Stimulated activated naive B cell treated with anti-CD40 and anti-IgM and Interleukin-4, amounts not matched to agents 10 μg/mL and 1 μg/mL and 100 μg/mL, for 72 hours (primary cell): ENCODE data around the gene SMLR1.

Source experiments
- ATAC-seq, 2 donors: fragments of 150-1000 bp; cut with Tn5 transposase; replicated peaks; 2 replicates each; pipeline ENCODE4 v1.10.0; 2021; ENCODE audit warnings: moderate library complexity in 1 of 2
- DNase-seq: peaks from one replicate; pipeline ENCODE4 v3.0.0; 2021
- H3K27ac Mint-ChIP-seq: one replicate; pipeline ENCODE4 v1.8.0; 2022; ENCODE audit warnings: mild to moderate bottlenecking, mixed read lengths
- H3K27me3 Mint-ChIP-seq, 2 donors: one replicate each; pipeline ENCODE4 v1.8.0; 2022; ENCODE audit warnings: mixed read lengths in 2 of 2
- H3K36me3 Mint-ChIP-seq, 2 donors: one replicate each; pipeline ENCODE4 v1.8.0; 2022; ENCODE audit warnings: mixed read lengths in 2 of 2, mild to moderate bottlenecking in 1 of 2
- H3K4me1 Mint-ChIP-seq, 2 donors: one replicate each; pipeline ENCODE4 v1.8.0; 2022; ENCODE audit warnings: mixed read lengths in 2 of 2, mild to moderate bottlenecking in 1 of 2
- H3K4me3 Mint-ChIP-seq, 2 donors: one replicate each; pipeline ENCODE4 v1.8.0; 2022; ENCODE audit warnings: mild to moderate bottlenecking in 2 of 2, mixed read lengths in 2 of 2, moderate library complexity in 1 of 2
- H3K9me3 Mint-ChIP-seq, 2 donors: one replicate each; pipeline ENCODE4 v1.8.0; 2022; ENCODE audit warnings: mixed read lengths in 2 of 2, mild to moderate bottlenecking in 1 of 2

The SMLR1 gene

DNA sequence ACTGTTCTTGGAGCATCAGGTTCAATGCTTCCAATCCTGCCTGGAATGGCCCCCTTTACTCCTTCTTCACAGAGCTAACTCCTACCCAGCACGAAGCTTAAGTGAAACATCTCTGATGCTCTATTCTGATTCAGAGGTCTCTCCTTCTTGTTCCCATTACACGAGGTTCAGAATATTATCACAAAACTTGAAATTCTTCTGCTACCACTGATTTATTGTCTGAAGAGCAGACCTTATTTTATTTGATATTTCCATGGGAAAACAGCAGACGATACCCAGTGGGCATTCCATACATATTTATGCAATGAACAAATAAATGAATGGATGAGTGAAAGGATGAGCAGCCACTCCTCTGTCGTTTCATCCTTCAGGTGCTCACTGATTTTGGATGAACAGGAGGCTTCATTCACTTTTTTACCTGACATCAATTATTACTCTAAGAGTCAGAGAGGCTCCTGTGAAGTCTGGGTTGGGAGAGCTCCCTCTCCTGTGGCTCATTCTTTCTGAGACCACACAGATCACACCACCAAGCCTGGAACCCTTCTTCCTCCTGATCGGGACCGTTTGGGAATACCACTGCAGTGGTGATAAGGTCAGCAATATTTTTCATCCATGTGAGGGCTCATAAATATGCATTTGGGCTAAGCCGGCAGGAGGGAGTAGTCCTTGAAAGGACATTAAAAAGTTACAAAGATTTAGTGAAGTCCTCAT is 25.8 kb downstream of the SMLR1 start:
- Mint-ChIP-seq H3K4me3 (no peak overlapping the region), H3K9me3 (peaks cover 0 to 1% of the 10 kb centered on the region in 2 donors), H3K4me1 (peaks cover 10 to 19% of the 10 kb centered on the region in 2 donors), H3K27ac (no peak overlapping the region), H3K27me3 (no peaks in the 10 kb centered on the region), H3K36me3 (peaks cover 30 to 40% of the 10 kb centered on the region in 2 donors)
- ATAC-seq (no peak), DNase-seq (no peak)

DNA sequence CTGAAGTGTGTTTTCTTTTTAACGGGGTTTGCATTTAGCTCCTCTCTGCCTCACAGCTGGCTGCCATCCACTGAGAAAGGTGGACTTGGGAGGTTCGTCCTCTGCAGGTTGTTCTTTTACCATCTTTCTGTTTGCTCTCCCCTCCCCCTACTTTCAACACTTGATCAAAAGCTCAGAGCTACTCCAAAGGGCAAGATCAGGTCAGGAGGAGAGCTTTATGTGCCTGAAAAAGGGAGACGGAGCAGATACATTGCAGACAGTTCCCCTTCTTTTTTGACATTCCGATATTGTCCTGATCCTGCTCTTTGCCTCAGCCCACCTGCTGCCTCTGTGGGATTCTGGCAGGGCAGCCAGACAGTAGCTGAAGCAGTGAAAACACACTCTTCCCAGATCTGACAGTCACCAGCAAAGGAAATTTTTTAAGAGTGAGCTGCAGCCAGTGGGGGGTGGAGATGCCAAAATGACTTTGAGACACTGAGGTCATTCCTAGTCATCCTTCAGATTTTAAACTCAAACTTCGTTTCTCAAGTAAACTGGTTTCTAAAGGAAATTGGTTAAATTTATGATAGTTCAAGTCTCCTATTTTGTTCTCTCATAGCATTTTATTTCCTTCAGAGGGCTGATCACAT is 26.5 kb downstream of the SMLR1 start:
- Mint-ChIP-seq H3K36me3 (peaks cover 32 to 43% of the 10 kb centered on the region in 2 donors), H3K27ac (no peak overlapping the region), H3K4me3 (no peak overlapping the region), H3K4me1 (peaks cover 7 to 17% of the 10 kb centered on the region in 2 donors), H3K27me3 (no peaks in the 10 kb centered on the region), H3K9me3 (peaks cover 0 to 1% of the 10 kb centered on the region in 2 donors)
- DNase-seq, result no peak
- ATAC-seq, result no peak

DNA sequence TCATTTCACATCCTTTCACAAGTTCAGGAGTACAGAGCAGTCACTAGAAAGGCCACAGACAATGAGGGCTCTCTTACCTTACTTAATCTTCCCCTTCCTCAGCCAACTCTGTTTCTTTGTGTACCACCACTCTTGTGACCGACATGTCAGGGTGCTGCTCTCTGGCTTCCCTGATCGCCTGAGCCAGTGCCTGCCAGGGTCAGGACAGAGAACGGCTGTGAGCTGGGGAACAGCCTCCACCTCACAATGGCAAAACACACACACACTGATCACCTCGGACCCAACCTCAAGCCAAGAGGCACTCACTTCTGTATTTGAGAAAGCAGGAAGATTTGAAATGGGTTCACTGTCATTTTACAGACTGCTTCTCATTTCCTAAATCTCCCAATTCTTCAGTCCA is 30.8 kb downstream of the SMLR1 start:
- H3K27me3 Mint-ChIP-seq, result no peaks in the 10 kb centered on the region
- ATAC-seq (no peak), DNase-seq (no peak)
- peaks cover 37 to 42% of the 10 kb centered on the region in 2 donors for H3K36me3 Mint-ChIP-seq
- peak overlapping the region; percentile 85 for H3K27ac Mint-ChIP-seq
- H3K9me3 Mint-ChIP-seq, result peaks cover 0 to 1% of the 10 kb centered on the region in 2 donors
- H3K4me1 Mint-ChIP-seq, result no peaks in the 10 kb centered on the region
- H3K4me3 Mint-ChIP-seq, result no peak overlapping the region

DNA sequence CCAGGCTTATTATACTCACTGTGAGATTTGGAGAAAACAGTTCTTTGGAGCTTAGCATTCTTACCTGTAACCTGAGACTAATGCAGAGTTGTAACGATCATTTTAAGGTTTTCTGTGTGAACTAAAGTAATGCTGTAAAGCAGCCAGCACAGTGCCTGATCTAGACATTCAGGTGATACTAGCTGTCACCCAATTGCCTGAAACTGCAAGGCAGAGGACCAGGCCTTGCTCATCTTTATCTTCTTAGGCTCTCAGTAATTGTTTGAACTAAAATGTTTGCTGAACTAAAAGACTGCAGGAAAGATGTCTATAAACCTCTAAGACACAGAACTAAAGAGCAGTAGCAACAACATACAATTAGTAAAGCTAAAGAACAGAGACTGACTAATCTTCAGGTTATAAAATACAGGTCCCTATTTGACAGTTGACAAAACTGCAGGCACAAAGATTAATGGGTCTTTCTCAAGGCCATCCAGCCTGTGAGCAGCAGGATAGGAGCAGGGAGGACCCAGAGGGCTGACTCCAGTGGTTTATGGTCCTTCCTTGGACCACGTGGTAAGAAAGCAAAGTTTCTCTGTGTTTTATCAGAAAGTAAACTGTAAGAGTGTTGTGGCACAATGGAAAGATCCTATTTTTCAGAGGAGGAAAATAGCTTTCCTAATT is 31.4 kb downstream of the SMLR1 start:
- Mint-ChIP-seq H3K27ac (no peak overlapping the region), H3K9me3 (peaks cover 0 to 1% of the 10 kb centered on the region in 2 donors), H3K27me3 (no peaks in the 10 kb centered on the region), H3K36me3 (peaks cover 31 to 41% of the 10 kb centered on the region in 2 donors), H3K4me1 (no peaks in the 10 kb centered on the region), H3K4me3 (no peak overlapping the region)
- DNase-seq (no peak), ATAC-seq (no peak)

DNA sequence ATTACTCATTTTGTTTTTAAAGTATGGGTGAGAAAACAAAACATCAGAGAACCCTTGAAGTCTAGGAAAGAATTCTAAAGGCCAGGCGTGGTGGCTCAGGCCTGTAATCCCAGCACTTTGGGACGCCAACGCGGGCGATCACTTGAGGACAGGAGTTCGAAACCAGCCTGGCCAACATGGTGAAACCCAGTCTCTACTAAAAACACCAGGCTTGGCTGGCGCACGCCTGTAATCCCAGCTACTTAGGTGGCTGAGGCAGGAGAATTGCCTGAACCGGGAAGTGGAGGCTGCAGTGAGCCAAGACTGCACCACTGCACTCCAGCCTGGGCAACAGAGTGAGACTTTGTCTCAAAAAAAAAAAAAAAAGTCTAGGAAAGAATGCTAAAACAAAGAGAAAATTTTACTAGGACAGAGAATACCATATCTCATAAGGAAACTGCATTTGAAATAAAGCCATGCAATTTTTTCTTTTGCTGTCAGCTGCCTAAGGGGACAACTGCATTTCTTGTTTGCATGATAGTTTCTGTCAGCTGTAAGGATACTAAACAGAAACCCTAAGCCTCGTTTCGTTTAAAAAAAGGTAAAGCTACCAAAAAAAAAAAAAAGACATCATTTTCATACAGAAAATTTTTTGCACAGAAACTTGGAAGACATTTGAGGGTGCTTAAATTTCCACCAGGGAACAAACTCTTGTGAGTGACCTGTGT is 32.1 kb downstream of the SMLR1 start:
- H3K4me1 Mint-ChIP-seq, result no peaks in the 10 kb centered on the region
- peaks cover 28 to 41% of the 10 kb centered on the region in 2 donors for H3K36me3 Mint-ChIP-seq
- H3K27me3 Mint-ChIP-seq, result no peaks in the 10 kb centered on the region
- H3K27ac Mint-ChIP-seq, result no peak overlapping the region
- ATAC-seq, result no peak
- peaks cover 0 to 1% of the 10 kb centered on the region in 2 donors for H3K9me3 Mint-ChIP-seq
- H3K4me3 Mint-ChIP-seq, result no peak overlapping the region
- DNase-seq, result no peak

- Mint-ChIP-seq H3K4me3 (no peak overlapping the region), H3K27me3 (no peaks in the 10 kb centered on the region), H3K9me3 (no peaks in the 10 kb centered on the region), H3K27ac (no peak overlapping the region), H3K4me1 (no peaks in the 10 kb centered on the region), H3K36me3 (peaks cover 40 to 48% of the 10 kb centered on the region in 2 donors)
- DNase-seq (no peak), ATAC-seq (no peak)
These were observed 35.2 kb downstream of the SMLR1 start for GRCh38 chr6:130862370-130862769.

GRCh38 chr6:130863415-130864230 is 36.4 kb downstream of the SMLR1 start:
- H3K4me3 Mint-ChIP-seq, result no peak overlapping the region
- peaks cover 34 to 41% of the 10 kb centered on the region in 2 donors for H3K36me3 Mint-ChIP-seq
- no peaks in the 10 kb centered on the region for H3K4me1 Mint-ChIP-seq
- ATAC-seq (no peak), DNase-seq (no peak)
- H3K9me3 Mint-ChIP-seq, result no peaks in the 10 kb centered on the region
- H3K27ac Mint-ChIP-seq, result no peak overlapping the region
- H3K27me3 Mint-ChIP-seq, result no peaks in the 10 kb centered on the region

- H3K4me3 Mint-ChIP-seq, result no peak overlapping the region
- H3K4me1 Mint-ChIP-seq, result no peaks in the 10 kb centered on the region
- peaks cover 29 to 44% of the 10 kb centered on the region in 2 donors for H3K36me3 Mint-ChIP-seq
- H3K27ac Mint-ChIP-seq, result no peak overlapping the region
- no peaks in the 10 kb centered on the region for H3K9me3 Mint-ChIP-seq
- ATAC-seq (no peak), DNase-seq (no peak)
- no peaks in the 10 kb centered on the region for H3K27me3 Mint-ChIP-seq
These were observed 37.1 kb downstream of the SMLR1 start for GRCh38 chr6:130864344-130864743.

GRCh38 chr6:130865793-130866192 is 38.6 kb downstream of the SMLR1 start:
- H3K4me3 Mint-ChIP-seq, result no peak overlapping the region
- H3K27me3 Mint-ChIP-seq, result no peaks in the 10 kb centered on the region
- ATAC-seq (no peak), DNase-seq (no peak)
- H3K36me3 Mint-ChIP-seq, result peaks cover 33 to 47% of the 10 kb centered on the region in 2 donors
- no peak overlapping the region for H3K27ac Mint-ChIP-seq
- no peaks in the 10 kb centered on the region for H3K9me3 Mint-ChIP-seq
- H3K4me1 Mint-ChIP-seq, result no peaks in the 10 kb centered on the region

DNA sequence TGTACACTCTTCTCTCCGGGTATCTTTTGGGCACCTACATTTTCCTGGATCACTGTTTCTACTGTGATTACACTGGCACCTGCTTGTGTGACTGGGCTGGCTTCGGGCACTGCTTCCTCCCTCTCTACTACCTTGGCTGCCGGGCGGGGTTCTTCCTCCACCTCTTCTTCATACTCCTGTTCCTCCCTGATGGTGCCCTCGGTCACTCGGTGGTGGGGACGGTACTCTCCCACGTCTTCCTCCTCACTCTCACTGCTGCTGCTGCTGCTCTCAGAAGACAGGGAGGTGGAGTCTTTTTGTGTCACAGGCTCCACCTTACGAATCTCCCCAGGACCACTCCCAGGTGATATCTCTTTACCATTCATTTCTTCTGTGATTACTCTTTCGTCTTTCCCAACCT is 42.5 kb downstream of the SMLR1 start:
- H3K9me3 Mint-ChIP-seq, result no peaks in the 10 kb centered on the region
- H3K4me3 Mint-ChIP-seq, result no peak overlapping the region
- DNase-seq, result no peak
- H3K4me1 Mint-ChIP-seq, result peaks cover 4 to 9% of the 10 kb centered on the region in 2 donors
- no peak overlapping the region for H3K27ac Mint-ChIP-seq
- H3K36me3 Mint-ChIP-seq, result peaks cover 29 to 35% of the 10 kb centered on the region in 2 donors
- ATAC-seq, result no peak
- no peaks in the 10 kb centered on the region for H3K27me3 Mint-ChIP-seq

- Mint-ChIP-seq H3K27me3 (no peaks in the 10 kb centered on the region), H3K4me1 (peaks cover 7 to 14% of the 10 kb centered on the region in 2 donors), H3K9me3 (no peaks in the 10 kb centered on the region), H3K4me3 (no peak overlapping the region), H3K27ac (no peak overlapping the region), H3K36me3 (peaks cover 29 to 34% of the 10 kb centered on the region in 2 donors)
- DNase-seq (no peak), ATAC-seq (no peak)
These were observed 43.1 kb downstream of the SMLR1 start for GRCh38 chr6:130870179-130870880.

GRCh38 chr6:130872250-130873095 is 45.3 kb downstream of the SMLR1 start:
- Mint-ChIP-seq H3K4me3 (no peak overlapping the region), H3K27me3 (no peaks in the 10 kb centered on the region), H3K36me3 (peaks cover 19 to 21% of the 10 kb centered on the region in 2 donors), H3K27ac (no peak overlapping the region), H3K9me3 (no peaks in the 10 kb centered on the region), H3K4me1 (peaks cover 11 to 18% of the 10 kb centered on the region in 2 donors)
- ATAC-seq (peak; percentile 57 to 58), DNase-seq (peak; percentile 33)
